HEK293 (cell line): Measurements from ENCODE around the gene MEX3C.

Experiments
- CTCF ChIP-seq: fragments of 450-650 bp; formaldehyde crosslinking; IDR thresholded peaks from 2 replicates; pipeline ENCODE4 v1.5.1; 2016; ENCODE audit warnings: missing biosample characterization, missing genetic modification characterization
- ZNF184 ChIP-seq: fragments of 450-650 bp; IDR thresholded peaks from 2 replicates; pipeline ENCODE4 v1.5.1; 2018; ENCODE audit warnings: missing biosample characterization, mild to moderate bottlenecking, missing genetic modification characterization

DNA sequence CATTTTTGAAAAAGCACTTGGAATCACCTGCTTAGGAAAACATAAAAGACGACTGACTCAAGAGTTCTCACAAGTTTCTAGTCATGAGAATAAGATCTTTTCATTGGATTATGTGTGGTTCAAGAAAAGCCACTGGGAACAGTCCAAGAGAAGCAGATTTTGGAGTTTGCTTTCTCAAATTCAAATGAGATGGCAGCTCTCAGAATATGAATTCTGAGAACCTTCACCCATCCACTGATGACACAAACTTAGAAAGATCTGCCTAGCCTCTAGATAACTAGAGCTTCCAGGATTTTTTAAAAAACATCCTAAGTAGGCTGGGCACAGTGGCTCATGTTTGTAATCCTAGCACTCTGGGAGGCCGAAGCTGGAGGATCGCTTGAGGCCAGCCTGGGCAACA, 26.8 kb downstream of the MEX3C start:
- TF ChIP-seq CTCF (tag by site-specific recombination): no peak
- no peak for TF ChIP-seq ZNF184 (tag by site-specific recombination)
